IMR-90 (cell line): ENCODE measurements around the gene PIGM. TPM values are rescaled to one million over a fixed set of nuclear protein-coding genes. Genes with fewer than 3 reads are reported as not detected.

Experiments used
- ATAC-seq: fragments of 200-7000 bp; cut with Tn5 transposase; 2 replicates; pipeline ENCODE4 v1.9.1; 2020; ENCODE audit warnings: low read depth, mild to moderate bottlenecking, moderate library complexity
- BruUV-seq: library from RNA; stranded (reverse); fragments of 400-500 nt; replicated peaks from 2 replicates; lab custom pipeline; 2021; lab: Mats Ljungman, UMichigan
- CTCF ChIA-PET: fragments of 300-600 bp; formaldehyde crosslinking; extraction: SDS; loops from one replicate; lab custom pipeline; 2021; ENCODE audit warnings: antibody characterized with exemption; lab: Yijun Ruan, JAX
- POLR2A ChIA-PET: fragments of 300-600 bp; sonication (Branson Sonifier 250); formaldehyde crosslinking; loops from one replicate; lab custom pipeline; 2022; ENCODE audit warnings: antibody characterized with exemption; ENCODE audit not compliant: unreplicated experiment; lab: Charles Lee
- DNase-seq: peaks from one replicate; pipeline ENCODE4 v3.0.0; 2013
- H2AFZ ChIP-seq: replicated peaks from 2 replicates; pipeline ENCODE3; 2013; ENCODE audit warnings: low read length, mild to moderate bottlenecking; ENCODE audit not compliant: poor library complexity
- H2AK5ac ChIP-seq: 2 replicates; pipeline ENCODE4 v1.6.1; 2013; ENCODE audit warnings: low read depth, low read length, inconsistent platforms
- H2AK9ac ChIP-seq: replicated peaks from 2 replicates; pipeline ENCODE3; 2013; ENCODE audit warnings: mild to moderate bottlenecking, low read depth, low read length, moderate library complexity; ENCODE audit not compliant: poor library complexity
- H2BK120ac ChIP-seq: 2 replicates; pipeline ENCODE4 v1.6.1; 2013; ENCODE audit warnings: low read depth, low read length, inconsistent platforms
- H2BK15ac ChIP-seq: 3 replicates; pipeline ENCODE4 v1.6.1; 2013; ENCODE audit warnings: low read depth, low read length, inconsistent platforms
- H2BK20ac ChIP-seq: 2 replicates; pipeline ENCODE4 v1.6.1; 2013; ENCODE audit warnings: low read depth, mild to moderate bottlenecking, inconsistent platforms, low read length, moderate library complexity
- H2BK5ac ChIP-seq: 2 replicates; pipeline ENCODE4 v1.6.1; 2013; ENCODE audit warnings: mild to moderate bottlenecking, low read depth, low read length, inconsistent platforms; ENCODE audit not compliant: poor library complexity, severe bottlenecking
- H3K14ac ChIP-seq: replicated peaks from 2 replicates; pipeline ENCODE4 v1.6.1; 2013; ENCODE audit warnings: low read depth, low read length, inconsistent platforms
- H3K18ac ChIP-seq: 2 replicates; pipeline ENCODE4 v1.6.1; 2013; ENCODE audit warnings: low read depth, low read length, control low read depth
- H3K23ac ChIP-seq: 2 replicates; pipeline ENCODE4 v1.6.1; 2013; ENCODE audit warnings: low read depth, low read length, inconsistent platforms
- H3K27ac ChIP-seq: 2 replicates; pipeline ENCODE4 v1.5.1; 2013; ENCODE audit warnings: mild to moderate bottlenecking, control low read depth, low read length; ENCODE audit not compliant: insufficient read depth
- H3K27me3 ChIP-seq: 2 replicates; pipeline ENCODE4 v1.6.1; 2013; ENCODE audit warnings: low read length; ENCODE audit not compliant: control insufficient read depth, insufficient read depth
- H3K36me3 ChIP-seq: 2 replicates; pipeline ENCODE4 v1.6.1; 2013; ENCODE audit warnings: low read length, mixed read lengths; ENCODE audit not compliant: control insufficient read depth, insufficient read depth
- H3K4ac ChIP-seq: 2 replicates; pipeline ENCODE4 v1.6.1; 2013; ENCODE audit warnings: low read depth, low read length, inconsistent platforms
- H3K4me1 ChIP-seq: 2 replicates; pipeline ENCODE4 v1.6.1; 2013; ENCODE audit warnings: low read length, mixed read lengths; ENCODE audit not compliant: control insufficient read depth, insufficient read depth
- H3K4me2 ChIP-seq: 2 replicates; pipeline ENCODE4 v1.6.1; 2013; ENCODE audit warnings: low read depth, mild to moderate bottlenecking, control low read depth, low read length, moderate library complexity
- H3K4me3 ChIP-seq: 2 replicates; pipeline ENCODE4 v1.5.1; 2013; ENCODE audit warnings: low read depth, mild to moderate bottlenecking, control low read depth, low read length, moderate library complexity; ENCODE audit not compliant: insufficient read depth
- H3K56ac ChIP-seq: 2 replicates; pipeline ENCODE4 v1.6.1; 2013; ENCODE audit warnings: low read length, inconsistent platforms; ENCODE audit not compliant: insufficient read depth; ENCODE audit errors: extremely low read depth
- H3K79me1 ChIP-seq, 2 experiments: 2 replicates each; pipeline ENCODE4 v1.6.1; 2013; ENCODE audit warnings: low read length in 2 of 2, inconsistent platforms in 1 of 2, low read depth in 1 of 2
- H3K9ac ChIP-seq: 2 replicates; pipeline ENCODE4 v1.6.1; 2013; ENCODE audit warnings: low read depth, low read length, control low read depth
- H3K9me1 ChIP-seq: 2 replicates; pipeline ENCODE4 v1.6.1; 2013; ENCODE audit warnings: low read length, inconsistent platforms; ENCODE audit not compliant: insufficient read depth
- H3K9me3 ChIP-seq: 2 replicates; pipeline ENCODE4 v1.6.1; 2013; ENCODE audit warnings: low read length; ENCODE audit not compliant: control insufficient read depth, insufficient read depth
- H4K20me1 ChIP-seq: 2 replicates; pipeline ENCODE4 v1.6.1; 2013; ENCODE audit warnings: low read length, inconsistent platforms; ENCODE audit not compliant: insufficient read depth
- H4K5ac ChIP-seq: 2 replicates; pipeline ENCODE4 v1.6.1; 2013; ENCODE audit warnings: mild to moderate bottlenecking, low read depth, low read length, control low read depth
- H4K8ac ChIP-seq, 2 experiments: 2 replicates each; pipeline ENCODE4 v1.6.1; 2013; ENCODE audit warnings: low read depth in 2 of 2, low read length in 2 of 2, control low read depth in 1 of 2, inconsistent platforms in 1 of 2
- H4K91ac ChIP-seq: 2 replicates; pipeline ENCODE4 v1.6.1; 2013; ENCODE audit warnings: low read depth, low read length, inconsistent platforms; ENCODE audit not compliant: insufficient read depth
- BHLHE40 ChIP-seq: fragments of 150-350 bp; IDR thresholded peaks from 2 replicates; pipeline ENCODE4 v1.6.1; 2016; ENCODE audit warnings: mild to moderate bottlenecking, low read depth, low read length
- FOS ChIP-seq: fragments of 150-350 bp; IDR thresholded peaks from 2 replicates; pipeline ENCODE4 v1.6.1; 2016; ENCODE audit warnings: low read depth, low read length
- MAZ ChIP-seq: IDR thresholded peaks from 2 replicates; pipeline ENCODE4 v1.6.1; 2012; ENCODE audit warnings: low read depth, mild to moderate bottlenecking, low read length, improper control_type of control experiment, moderate library complexity, borderline replicate concordance
- MXI1 ChIP-seq: IDR thresholded peaks from 2 replicates; pipeline ENCODE4 v1.6.1; 2012; ENCODE audit warnings: low read depth, mild to moderate bottlenecking, low read length, moderate library complexity, borderline replicate concordance
- NFE2L2 ChIP-seq: fragments of 150-350 bp; IDR thresholded peaks from 2 replicates; pipeline ENCODE4 v1.6.1; 2016; ENCODE audit warnings: low read depth, mild to moderate bottlenecking, low read length
- RCOR1 ChIP-seq: IDR thresholded peaks from 2 replicates; pipeline ENCODE4 v1.6.1; 2012; ENCODE audit warnings: mild to moderate bottlenecking, low read length, improper control_type of control experiment; ENCODE audit not compliant: insufficient replicate concordance
- RFX5 ChIP-seq: IDR thresholded peaks from 2 replicates; pipeline ENCODE4 v1.8.0; 2012; ENCODE audit warnings: low read depth, mild to moderate bottlenecking, low read length, moderate library complexity
- dilution Hi-C: fragments of 300-500 bp; cut with HindIII; formaldehyde crosslinking; loops from one replicate; pipeline ENCODE4 v1.14.3; 2018; ENCODE audit warnings: low sequenced_read_pairs; ENCODE audit not compliant: unreplicated experiment
- in situ Hi-C: fragments of 300-500 bp; cut with MboI; formaldehyde crosslinking; loops from 3 replicates; pipeline ENCODE4 v1.14.3; 2019; ENCODE audit warnings: low sequenced_read_pairs, inconsistent platforms, mixed read lengths
- intact Hi-C: fragments of 100-400 bp; cut with micrococcal nuclease; formaldehyde crosslinking; loops from 2 replicates; pipeline ENCODE4 v1.10.0; 2022
- polyA plus RNA-seq, 3 experiments: library from polyadenylated mRNA; depleted of rRNA; stranded (reverse); fragments of >200 nt; gene quantifications; 2 replicates each; pipeline ENCODE4 v1.2.3, GENCODE V29; 2012; ENCODE audit warnings: low replicate concordance in 1 of 3
- total RNA-seq: library from RNA; depleted of rRNA; stranded (reverse); fragments of >200 nt; gene quantifications from 2 replicates; pipeline ENCODE4 v1.2.3, GENCODE V29; 2012

Gene PIGM
- total and polyA plus RNA-seq, 2 of the 4 experiments (the other 2 are of a cell fraction): 2.9 TPM

DNA sequence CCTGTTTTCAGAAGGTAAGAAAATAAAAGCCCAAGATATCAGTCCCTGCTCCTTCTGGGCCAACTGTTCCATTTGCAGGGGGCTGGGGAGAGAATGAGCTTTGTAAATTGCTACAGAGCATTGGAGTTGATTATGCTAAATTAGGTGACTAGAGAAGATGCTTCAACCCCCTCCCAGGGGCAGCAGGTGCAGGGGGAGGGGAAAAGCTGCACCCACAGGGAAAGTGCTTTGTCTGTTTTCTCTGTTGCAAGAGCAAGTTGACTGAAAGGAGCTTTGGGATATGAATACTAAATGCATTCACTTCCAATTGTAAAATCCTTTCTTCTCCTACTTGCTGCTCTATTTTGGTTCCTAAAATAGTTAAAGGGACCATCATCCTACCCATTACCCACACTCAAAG lies 16.5 kb upstream of the PIGM start:
- no peaks in the 10 kb centered on the region for H3K9me3 ChIP-seq
- TF ChIP-seq RFX5 (no peak), NFE2L2 (no peak), MXI1 (no peak), MAZ (no peak), FOS (no peak), BHLHE40 (no peak), RCOR1 (no peak)
- H2AFZ ChIP-seq: no peak overlapping the region
- DNase-seq: no peak
- no peak overlapping the region for H3K4ac ChIP-seq
- H4K8ac ChIP-seq: no peak overlapping the region
- ChIA-PET CTCF (interaction anchor here (1.0 kb wide), 1 partner anchor 30 kb away, joined by 3 read pairs; no protein-coding TSS in a partner anchor), POLR2A (no interaction called here)
- no peaks in the 10 kb centered on the region for H3K79me1 ChIP-seq
- intact Hi-C loops (no loop called here), dilution Hi-C loops (no loop called here), in situ Hi-C loops (no loop called here)
- no peak for ATAC-seq
- no peak overlapping the region for H2AK9ac ChIP-seq
- H2BK15ac ChIP-seq: no peak overlapping the region
- no peak overlapping the region for H3K27ac ChIP-seq
- no peaks in the 10 kb centered on the region for H4K20me1 ChIP-seq
- H2BK5ac ChIP-seq: no peak overlapping the region
- no peaks in the 10 kb centered on the region for H3K4me1 ChIP-seq
- no peak overlapping the region for H3K4me3 ChIP-seq
- H3K9me1 ChIP-seq: no peaks in the 10 kb centered on the region
- H2AK5ac ChIP-seq: no peak overlapping the region
- no peak overlapping the region for H3K56ac ChIP-seq
- no TSS peak for BruUV-seq
- peaks cover 50% of the 10 kb centered on the region for H3K27me3 ChIP-seq
- no peak overlapping the region for H3K4me2 ChIP-seq
- H3K18ac ChIP-seq: no peak overlapping the region
- no peak overlapping the region for H2BK120ac ChIP-seq
- no peaks in the 10 kb centered on the region for H3K36me3 ChIP-seq
- no peak overlapping the region for H2BK20ac ChIP-seq
- no peak overlapping the region for H4K5ac ChIP-seq
- no peak overlapping the region for H3K23ac ChIP-seq
- H3K9ac ChIP-seq: no peak overlapping the region
- H4K91ac ChIP-seq: no peak overlapping the region
- no peak overlapping the region for H3K14ac ChIP-seq
